Measurements from ENCODE around the gene NKD1.

Gene NKD1

DNA sequence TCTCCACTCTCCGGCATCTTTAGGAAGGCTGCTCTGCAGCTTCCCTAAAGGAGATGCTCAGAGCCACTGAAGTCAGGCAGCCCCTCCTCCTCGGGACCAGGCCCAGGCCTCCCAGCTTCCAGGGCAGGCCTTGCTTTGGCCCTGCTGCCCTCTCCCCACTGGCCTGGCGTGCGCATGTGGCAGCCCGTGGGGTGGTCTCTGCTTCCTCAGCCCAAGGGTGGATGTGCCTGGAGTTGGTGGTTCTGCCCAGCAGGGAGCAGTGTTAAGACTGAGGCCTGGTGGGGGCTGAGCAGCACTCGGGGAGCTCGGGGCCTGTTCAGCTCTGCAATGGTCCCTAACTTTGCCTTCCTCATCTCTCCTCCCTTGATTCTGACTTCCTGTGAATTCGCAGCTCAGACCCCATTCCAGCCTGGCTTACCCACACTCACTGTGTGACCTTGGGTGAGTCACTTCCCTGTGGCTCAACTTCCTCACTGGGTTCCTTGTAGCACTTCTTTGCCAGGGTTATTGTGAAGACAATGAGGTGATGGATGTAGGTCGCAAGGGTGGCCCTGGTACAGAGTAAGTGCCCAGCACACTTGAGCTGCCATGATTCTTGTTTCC is 63.2 kb downstream of the NKD1 start:
- H3K4me1 ChIP-seq (ENCODE audit: low read length) = peaks cover 11% of the 10 kb centered on the region
- no peaks in the 10 kb centered on the region for H3K27me3 ChIP-seq (ENCODE audit: low read depth, low read length)
- no peak for TF ChIP-seq EZH2phosphoT487 (IDR thresholded peaks at IDR 0.05; ENCODE audit: low read depth)
- TF ChIP-seq, protein P1, sequence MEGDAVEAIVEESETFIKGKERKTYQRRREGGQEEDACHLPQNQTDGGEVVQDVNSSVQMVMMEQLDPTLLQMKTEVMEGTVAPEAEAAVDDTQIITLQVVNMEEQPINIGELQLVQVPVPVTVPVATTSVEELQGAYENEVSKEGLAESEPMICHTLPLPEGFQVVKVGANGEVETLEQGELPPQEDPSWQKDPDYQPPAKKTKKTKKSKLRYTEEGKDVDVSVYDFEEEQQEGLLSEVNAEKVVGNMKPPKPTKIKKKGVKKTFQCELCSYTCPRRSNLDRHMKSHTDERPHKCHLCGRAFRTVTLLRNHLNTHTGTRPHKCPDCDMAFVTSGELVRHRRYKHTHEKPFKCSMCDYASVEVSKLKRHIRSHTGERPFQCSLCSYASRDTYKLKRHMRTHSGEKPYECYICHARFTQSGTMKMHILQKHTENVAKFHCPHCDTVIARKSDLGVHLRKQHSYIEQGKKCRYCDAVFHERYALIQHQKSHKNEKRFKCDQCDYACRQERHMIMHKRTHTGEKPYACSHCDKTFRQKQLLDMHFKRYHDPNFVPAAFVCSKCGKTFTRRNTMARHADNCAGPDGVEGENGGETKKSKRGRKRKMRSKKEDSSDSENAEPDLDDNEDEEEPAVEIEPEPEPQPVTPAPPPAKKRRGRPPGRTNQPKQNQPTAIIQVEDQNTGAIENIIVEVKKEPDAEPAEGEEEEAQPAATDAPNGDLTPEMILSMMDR (IDR thresholded peaks at IDR 0.05; ENCODE audit: low read depth, low read length) = no peak
- no peak overlapping the region for H3K9ac ChIP-seq (ENCODE audit: low read length)
- H3K4me2 ChIP-seq (ENCODE audit: low read length) = no peak overlapping the region
- H3K9me3 ChIP-seq (ENCODE audit: insufficient read depth, low read length) = no peaks in the 10 kb centered on the region
- H3K79me2 ChIP-seq (ENCODE audit: low read length) = no peaks in the 10 kb centered on the region
- no peak overlapping the region for H3K27ac ChIP-seq (ENCODE audit: low read length)
- H3K4me3 ChIP-seq (ENCODE audit: low read length) = no peak overlapping the region
- H4K20me1 ChIP-seq (ENCODE audit: insufficient read depth, low read length) = no peaks in the 10 kb centered on the region
- H3K36me3 ChIP-seq (replicated peaks; ENCODE audit: low read depth, low read length) = no peaks in the 10 kb centered on the region
- H2AFZ ChIP-seq (ENCODE audit: low read depth, low read length) = no peak overlapping the region

DNA sequence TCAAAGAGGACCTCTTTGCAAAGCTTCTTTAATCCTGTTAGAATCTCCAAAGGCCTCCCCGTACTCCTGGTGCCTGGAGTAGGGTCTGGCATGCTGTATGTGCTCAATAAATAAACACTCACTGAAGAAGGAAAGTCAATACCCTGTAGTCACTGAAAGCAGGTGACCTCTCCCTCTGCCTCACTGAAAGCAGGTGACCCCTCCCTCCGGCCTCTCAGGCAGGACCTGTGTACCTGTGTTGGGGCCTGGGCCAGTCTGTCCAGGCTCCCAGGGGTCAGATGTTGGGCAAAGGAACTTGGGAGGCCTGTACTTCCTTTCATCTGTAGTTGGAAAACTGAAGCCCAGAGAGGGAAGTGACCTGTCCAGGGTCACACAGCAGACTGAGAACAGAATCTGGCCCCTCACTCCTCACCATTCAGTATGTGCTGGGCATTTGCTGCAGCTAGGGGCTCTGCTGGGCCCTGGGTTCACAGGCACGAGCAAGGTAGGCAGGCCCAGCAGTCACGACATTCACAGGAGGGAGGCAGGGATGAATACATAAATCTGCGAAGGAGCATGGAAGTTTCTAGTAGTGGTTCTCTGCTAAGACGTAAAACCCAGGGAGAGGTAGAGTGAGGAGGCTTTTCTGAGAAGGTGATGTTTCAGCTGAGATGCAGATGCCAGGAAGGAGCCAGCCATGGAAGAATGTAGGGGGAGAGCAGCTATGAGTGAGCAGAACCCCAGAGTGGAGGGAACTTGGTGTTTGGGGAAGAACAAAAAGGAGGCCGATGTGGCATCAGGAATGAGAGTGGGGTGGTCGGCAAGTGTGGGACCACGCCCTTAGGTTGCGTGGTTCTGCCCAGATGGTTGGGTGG is 64.0 kb downstream of the NKD1 start:
- Histone ChIP-seq H3K4me2 (ENCODE audit: low read length) (no peak overlapping the region), H3K9ac (ENCODE audit: low read length) (no peak overlapping the region), H3K4me3 (ENCODE audit: low read length) (no peak overlapping the region), H3K4me1 (ENCODE audit: low read length) (peaks cover 18% of the 10 kb centered on the region), H2AFZ (ENCODE audit: low read depth, low read length) (no peak overlapping the region), H3K36me3 (replicated peaks; ENCODE audit: low read depth, low read length) (no peaks in the 10 kb centered on the region), H4K20me1 (ENCODE audit: insufficient read depth, low read length) (no peaks in the 10 kb centered on the region), H3K27me3 (ENCODE audit: low read depth, low read length) (no peaks in the 10 kb centered on the region), H3K79me2 (ENCODE audit: low read length) (no peaks in the 10 kb centered on the region), H3K27ac (ENCODE audit: low read length) (no peak overlapping the region), H3K9me3 (ENCODE audit: insufficient read depth, low read length) (no peaks in the 10 kb centered on the region)
- no peak for TF ChIP-seq EZH2phosphoT487 (IDR thresholded peaks at IDR 0.05; ENCODE audit: low read depth)
- TF ChIP-seq, protein P1 (IDR thresholded peaks at IDR 0.05; ENCODE audit: low read depth, low read length) = no peak

DNA sequence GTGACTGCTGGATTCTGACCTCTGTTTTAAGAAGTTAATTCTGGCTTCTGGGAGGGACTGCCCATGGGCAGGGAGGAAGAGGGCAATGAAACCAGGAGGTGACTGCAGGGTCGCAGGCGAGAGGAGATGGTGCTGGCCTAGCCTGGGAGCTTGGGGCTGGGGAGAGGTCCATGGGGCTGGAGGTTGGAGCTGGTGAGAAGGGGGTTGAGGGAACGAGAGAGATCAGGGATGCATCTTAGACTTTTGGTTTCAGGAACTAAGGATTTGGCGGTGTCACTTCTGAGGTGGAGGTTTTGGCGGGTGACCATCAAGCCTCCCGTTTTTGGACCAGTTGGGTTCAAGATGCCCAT is 64.6 kb downstream of the NKD1 start:
- Histone ChIP-seq H3K79me2 (ENCODE audit: low read length) (no peaks in the 10 kb centered on the region), H3K36me3 (replicated peaks; ENCODE audit: low read depth, low read length) (no peaks in the 10 kb centered on the region), H3K9me3 (ENCODE audit: insufficient read depth, low read length) (no peaks in the 10 kb centered on the region), H3K4me1 (ENCODE audit: low read length) (peaks cover 24% of the 10 kb centered on the region), H4K20me1 (ENCODE audit: insufficient read depth, low read length) (no peaks in the 10 kb centered on the region), H3K27ac (ENCODE audit: low read length) (no peak overlapping the region), H3K4me2 (ENCODE audit: low read length) (no peak overlapping the region), H3K9ac (ENCODE audit: low read length) (no peak overlapping the region), H3K27me3 (ENCODE audit: low read depth, low read length) (no peaks in the 10 kb centered on the region), H3K4me3 (ENCODE audit: low read length) (no peak overlapping the region), H2AFZ (ENCODE audit: low read depth, low read length) (no peak overlapping the region)
- no peak for TF ChIP-seq EZH2phosphoT487 (IDR thresholded peaks at IDR 0.05; ENCODE audit: low read depth)
- TF ChIP-seq, protein P1 (IDR thresholded peaks at IDR 0.05; ENCODE audit: low read depth, low read length) = no peak

- H3K36me3 ChIP-seq (replicated peaks; ENCODE audit: low read depth, low read length) = no peaks in the 10 kb centered on the region
- no peak overlapping the region for H2AFZ ChIP-seq (ENCODE audit: low read depth, low read length)
- H3K9ac ChIP-seq (ENCODE audit: low read length) = no peak overlapping the region
- no peaks in the 10 kb centered on the region for H3K27me3 ChIP-seq (ENCODE audit: low read depth, low read length)
- no peak overlapping the region for H3K27ac ChIP-seq (ENCODE audit: low read length)
- TF ChIP-seq EZH2phosphoT487 (IDR thresholded peaks at IDR 0.05; ENCODE audit: low read depth) = no peak
- TF ChIP-seq, protein P1 (IDR thresholded peaks at IDR 0.05; ENCODE audit: low read depth, low read length) = no peak
- H3K79me2 ChIP-seq (ENCODE audit: low read length) = no peaks in the 10 kb centered on the region
- H3K9me3 ChIP-seq (ENCODE audit: insufficient read depth, low read length) = no peaks in the 10 kb centered on the region
- peak overlapping the region; percentile 27; the same call in 1 of the 2 replicates for H3K4me2 ChIP-seq (ENCODE audit: low read length)
- peaks cover 24% of the 10 kb centered on the region for H3K4me1 ChIP-seq (ENCODE audit: low read length)
- H4K20me1 ChIP-seq (ENCODE audit: insufficient read depth, low read length) = no peaks in the 10 kb centered on the region
- no peak overlapping the region for H3K4me3 ChIP-seq (ENCODE audit: low read length)
These were observed 65.2 kb downstream of the NKD1 start for GRCh38 chr16:50613281-50613963.
